ENCODE measurements around the gene GPR132.
"Not testable (repeated sequence)": the region's sequence is repeated elsewhere in the genome, so short reads cannot be mapped to it uniquely, and the experiment has no call there.

GPR132 gene

DNA sequence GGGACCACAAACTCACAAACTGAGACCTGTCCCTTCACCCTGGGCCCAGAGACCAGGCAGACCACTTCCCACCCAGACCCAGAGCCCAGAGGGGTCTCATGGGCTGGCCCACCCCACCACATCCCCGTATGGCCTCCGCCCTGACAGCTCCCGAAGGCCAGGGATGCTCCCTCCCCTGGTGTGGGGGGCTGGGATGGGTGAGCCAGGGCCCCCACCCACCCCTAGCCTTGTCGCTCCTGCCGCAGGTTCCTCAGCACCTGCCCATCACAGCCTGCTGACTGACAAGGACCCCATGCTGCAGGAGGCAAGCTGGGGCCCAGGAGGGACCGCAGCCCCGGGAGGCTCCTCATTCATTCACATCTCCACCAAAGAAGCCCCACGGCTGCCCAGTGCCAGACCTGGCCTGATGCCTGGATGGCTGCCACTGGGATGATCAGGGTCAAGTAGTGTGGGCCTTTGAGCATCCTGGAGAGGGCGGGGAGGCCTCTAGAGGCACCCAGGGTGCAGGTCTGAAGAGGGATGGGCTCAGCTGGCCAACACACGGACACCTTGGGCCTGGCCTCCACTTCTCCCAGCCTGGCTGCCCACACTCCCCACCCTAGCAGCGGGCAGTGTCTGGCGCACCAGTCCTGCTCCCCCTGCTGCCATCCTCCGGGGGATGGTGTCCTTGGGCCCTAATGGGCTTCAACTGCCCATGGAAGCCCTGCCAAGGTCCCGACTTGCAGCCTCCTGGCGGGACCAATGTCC, 24.7 kb upstream of the GPR132 start:
- no peak overlapping the region for H3K9ac ChIP-seq (ENCODE audit: low read depth, low read length)
- peaks cover 24% of the 10 kb centered on the region for H3K27me3 ChIP-seq (ENCODE audit: control insufficient read depth, insufficient read depth, low read length)
- no peaks in the 10 kb centered on the region for H3K36me3 ChIP-seq (ENCODE audit: control insufficient read depth, insufficient read depth, low read length)
- no peak overlapping the region for H3K4me3 ChIP-seq (ENCODE audit: low read depth, low read length)
- H3K4me1 ChIP-seq (ENCODE audit: control insufficient read depth, insufficient read depth, low read length): peaks cover 2% of the 10 kb centered on the region
- no peaks in the 10 kb centered on the region for H3K9me3 ChIP-seq (ENCODE audit: control insufficient read depth, insufficient read depth, low read length)

DNA sequence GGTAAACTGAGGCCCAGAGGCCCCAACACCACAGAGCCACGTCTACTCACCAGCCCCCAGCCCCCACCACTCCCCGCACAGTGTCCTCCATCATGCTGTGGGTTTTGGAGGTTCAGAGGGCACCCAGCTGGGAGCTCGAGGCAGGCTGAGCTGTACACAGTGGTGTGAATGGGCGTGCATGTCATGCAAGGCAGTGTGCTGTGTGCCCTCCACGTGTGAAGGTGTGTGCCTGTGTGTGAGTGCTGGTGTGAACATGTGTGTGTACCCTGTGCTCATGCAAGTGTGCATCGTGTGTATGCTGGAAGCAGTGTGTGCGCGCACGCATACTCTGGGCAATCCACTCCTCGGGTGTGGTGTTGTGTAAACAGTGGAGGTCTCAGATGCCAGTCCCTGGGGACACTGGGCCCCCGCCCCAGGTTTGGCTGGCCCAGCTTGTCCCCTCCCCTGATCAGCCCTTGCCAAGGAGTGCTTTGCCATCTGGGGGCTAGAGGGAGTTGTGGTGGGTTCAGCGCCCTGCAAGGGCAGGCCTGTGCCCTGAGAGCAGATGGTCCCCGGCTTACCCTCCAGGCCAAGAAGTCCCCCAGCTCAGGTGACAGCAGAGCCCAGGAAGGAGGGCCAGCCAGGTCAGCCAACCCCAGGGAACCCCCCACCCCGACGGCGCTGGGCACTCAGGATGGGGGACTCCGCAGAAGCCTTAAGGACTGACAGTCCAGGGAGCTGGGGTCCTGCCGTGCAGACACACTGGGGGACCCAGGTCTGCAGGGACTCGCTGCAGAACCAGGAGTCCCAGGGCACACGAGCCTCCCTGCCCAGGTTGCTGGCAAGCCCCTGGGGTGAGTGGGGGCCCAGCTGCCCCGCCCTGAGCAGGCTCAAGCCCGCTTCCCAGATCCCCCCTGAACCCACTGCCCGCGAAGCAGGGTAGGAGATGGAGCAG, 23.8 kb upstream of the GPR132 start:
- Histone ChIP-seq H3K4me3 (ENCODE audit: low read depth, low read length) (no peak overlapping the region), H3K27me3 (ENCODE audit: control insufficient read depth, insufficient read depth, low read length) (peaks cover 18% of the 10 kb centered on the region), H3K9me3 (ENCODE audit: control insufficient read depth, insufficient read depth, low read length) (no peaks in the 10 kb centered on the region), H3K36me3 (ENCODE audit: control insufficient read depth, insufficient read depth, low read length) (no peaks in the 10 kb centered on the region), H3K4me1 (ENCODE audit: control insufficient read depth, insufficient read depth, low read length) (peaks cover 2% of the 10 kb centered on the region), H3K9ac (ENCODE audit: low read depth, low read length) (no peak overlapping the region)

DNA sequence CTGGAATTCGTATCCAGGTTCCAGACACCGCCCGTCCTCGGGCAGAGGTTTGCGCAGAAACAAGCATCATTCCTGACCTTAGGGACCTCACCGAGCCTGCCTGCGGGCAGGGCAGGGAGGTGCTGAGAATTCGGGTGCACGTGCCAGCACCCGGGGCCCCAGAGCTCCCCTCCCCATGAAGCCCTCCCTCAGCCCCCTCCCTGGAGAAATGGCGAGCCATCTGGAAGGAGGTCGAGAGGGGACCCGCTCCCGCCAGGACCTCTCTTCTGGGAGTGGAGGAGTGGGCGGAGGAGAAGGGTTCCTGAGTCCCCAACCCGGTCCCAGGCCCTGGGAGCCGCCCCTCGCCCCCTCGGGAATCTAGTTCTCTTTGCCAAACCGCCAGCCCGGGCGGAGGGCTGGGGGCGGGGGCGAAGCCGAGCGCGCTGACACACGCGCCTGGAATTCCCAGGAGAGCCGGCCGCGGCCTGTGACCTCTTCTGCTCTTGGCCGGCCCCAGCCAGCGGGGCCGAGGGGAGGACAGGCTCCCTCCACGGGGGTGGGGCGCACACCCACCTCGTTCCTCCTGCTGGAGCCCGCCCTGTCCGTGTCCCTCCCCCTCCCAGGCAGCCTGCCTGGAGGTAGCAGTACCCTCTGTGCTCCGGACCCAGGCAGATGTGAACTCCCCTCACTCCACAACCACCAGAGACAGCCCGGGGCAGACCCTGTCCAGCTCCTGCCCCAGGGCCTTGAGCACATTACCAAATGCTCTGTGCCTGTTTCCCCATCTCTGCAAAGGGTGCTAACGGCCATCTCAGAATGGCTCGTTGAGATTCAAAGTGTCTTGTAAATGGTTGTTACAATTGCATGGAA, 23.0 kb upstream of the GPR132 start:
- no peaks in the 10 kb centered on the region for H3K9me3 ChIP-seq (ENCODE audit: control insufficient read depth, insufficient read depth, low read length)
- H3K36me3 ChIP-seq (ENCODE audit: control insufficient read depth, insufficient read depth, low read length): no peaks in the 10 kb centered on the region
- no peaks in the 10 kb centered on the region for H3K4me1 ChIP-seq (ENCODE audit: control insufficient read depth, insufficient read depth, low read length)
- peak overlapping the region; percentile 62 for H3K4me3 ChIP-seq (ENCODE audit: low read depth, low read length)
- H3K27me3 ChIP-seq (ENCODE audit: control insufficient read depth, insufficient read depth, low read length): peaks cover 17% of the 10 kb centered on the region
- no peak overlapping the region for H3K9ac ChIP-seq (ENCODE audit: low read depth, low read length)

DNA sequence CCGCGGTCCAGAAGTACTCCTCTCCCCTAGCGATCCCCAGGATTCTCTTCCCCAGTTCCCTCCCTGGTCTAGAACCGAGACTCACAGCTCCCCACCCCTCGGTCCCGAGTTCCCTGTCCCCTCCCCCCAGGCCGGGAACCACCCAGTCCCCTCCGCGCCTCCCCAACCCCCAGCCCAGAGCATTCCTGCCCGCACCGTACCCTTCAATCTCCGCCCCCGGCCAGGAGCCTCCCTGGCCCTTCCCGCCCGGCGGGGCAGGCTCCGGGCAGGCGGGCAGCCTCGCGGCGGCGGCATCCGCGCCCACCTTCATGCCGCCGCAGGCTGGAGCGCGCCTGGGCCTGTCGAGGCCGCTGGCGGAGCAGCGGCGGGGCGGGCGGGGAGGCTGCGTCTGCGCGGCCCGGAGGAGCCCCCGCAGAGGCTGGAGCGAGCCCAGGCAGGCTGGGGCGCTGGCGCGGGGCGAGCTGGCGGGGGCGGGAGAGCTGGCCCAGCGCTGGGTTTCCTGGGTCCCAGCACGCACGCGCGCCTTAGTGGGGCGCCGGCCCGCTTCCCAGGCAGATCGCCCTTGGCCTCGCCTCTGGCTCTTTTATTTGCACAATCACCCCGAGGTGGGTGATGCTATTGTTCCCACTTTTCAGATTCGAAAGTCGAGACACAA, 22.2 kb upstream of the GPR132 start:
- H3K4me1 ChIP-seq (ENCODE audit: control insufficient read depth, insufficient read depth, low read length): no peaks in the 10 kb centered on the region
- no peaks in the 10 kb centered on the region for H3K9me3 ChIP-seq (ENCODE audit: control insufficient read depth, insufficient read depth, low read length)
- H3K4me3 ChIP-seq (ENCODE audit: low read depth, low read length): peak overlapping the region; percentile 62
- H3K9ac ChIP-seq (ENCODE audit: low read depth, low read length): no peak overlapping the region
- H3K27me3 ChIP-seq (ENCODE audit: control insufficient read depth, insufficient read depth, low read length): peaks cover 17% of the 10 kb centered on the region
- H3K36me3 ChIP-seq (ENCODE audit: control insufficient read depth, insufficient read depth, low read length): no peaks in the 10 kb centered on the region

DNA sequence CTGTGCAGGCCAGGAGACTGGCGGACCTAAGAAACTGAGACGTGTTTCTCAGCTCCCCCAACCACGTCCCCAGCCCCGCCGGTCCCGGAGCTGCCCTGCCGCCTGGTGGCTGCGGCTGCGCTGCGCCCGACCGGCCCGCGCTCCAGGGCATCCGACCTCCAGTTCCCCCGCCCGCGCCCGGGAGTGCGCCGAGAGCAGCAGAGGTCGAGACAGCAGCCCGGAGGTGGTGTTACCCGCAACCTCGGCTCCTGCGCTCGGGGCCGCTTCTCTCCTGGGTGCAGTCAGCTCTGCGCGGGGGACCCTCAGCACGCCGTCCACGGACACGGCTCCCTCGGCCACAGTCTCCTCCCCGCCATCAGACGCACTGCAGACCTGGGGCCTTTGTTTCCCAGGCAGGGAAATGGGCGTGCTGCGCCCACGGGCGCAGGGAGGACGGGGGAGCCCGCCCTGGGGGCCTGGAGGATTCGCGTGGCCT, 21.6 kb upstream of the GPR132 start:
- Histone ChIP-seq H3K4me3 (ENCODE audit: low read depth, low read length) (peak overlapping the region; percentile 62), H3K36me3 (ENCODE audit: control insufficient read depth, insufficient read depth, low read length) (no peaks in the 10 kb centered on the region), H3K9me3 (ENCODE audit: control insufficient read depth, insufficient read depth, low read length) (no peaks in the 10 kb centered on the region), H3K4me1 (ENCODE audit: control insufficient read depth, insufficient read depth, low read length) (no peaks in the 10 kb centered on the region), H3K27me3 (ENCODE audit: control insufficient read depth, insufficient read depth, low read length) (peaks cover 17% of the 10 kb centered on the region), H3K9ac (ENCODE audit: low read depth, low read length) (no peak overlapping the region)

DNA sequence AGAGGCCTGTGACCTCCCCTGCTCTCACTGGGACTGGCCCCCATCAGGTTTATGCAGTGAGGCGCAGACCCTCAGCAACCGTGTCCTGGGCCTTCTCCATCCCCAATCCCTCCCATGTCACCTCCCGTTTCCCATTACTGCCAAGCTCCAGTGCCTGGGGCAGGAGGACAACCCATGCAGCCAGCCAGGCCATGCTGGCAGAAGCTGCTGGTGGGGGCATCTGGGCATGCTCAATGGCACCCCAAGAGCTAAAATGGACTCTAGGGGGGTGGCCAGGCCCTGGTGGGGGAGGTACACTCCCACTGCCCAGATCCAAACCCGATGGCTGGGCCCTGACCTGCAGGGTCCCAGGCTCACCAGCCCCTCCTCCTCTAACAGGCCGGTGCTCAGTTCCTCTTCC, 20.5 kb upstream of the GPR132 start:
- Histone ChIP-seq H3K9me3 (ENCODE audit: control insufficient read depth, insufficient read depth, low read length) (no peaks in the 10 kb centered on the region), H3K36me3 (ENCODE audit: control insufficient read depth, insufficient read depth, low read length) (no peaks in the 10 kb centered on the region), H3K4me3 (ENCODE audit: low read depth, low read length) (no peak overlapping the region), H3K9ac (ENCODE audit: low read depth, low read length) (no peak overlapping the region), H3K27me3 (ENCODE audit: control insufficient read depth, insufficient read depth, low read length) (peaks cover 17% of the 10 kb centered on the region), H3K4me1 (ENCODE audit: control insufficient read depth, insufficient read depth, low read length) (no peaks in the 10 kb centered on the region)

DNA sequence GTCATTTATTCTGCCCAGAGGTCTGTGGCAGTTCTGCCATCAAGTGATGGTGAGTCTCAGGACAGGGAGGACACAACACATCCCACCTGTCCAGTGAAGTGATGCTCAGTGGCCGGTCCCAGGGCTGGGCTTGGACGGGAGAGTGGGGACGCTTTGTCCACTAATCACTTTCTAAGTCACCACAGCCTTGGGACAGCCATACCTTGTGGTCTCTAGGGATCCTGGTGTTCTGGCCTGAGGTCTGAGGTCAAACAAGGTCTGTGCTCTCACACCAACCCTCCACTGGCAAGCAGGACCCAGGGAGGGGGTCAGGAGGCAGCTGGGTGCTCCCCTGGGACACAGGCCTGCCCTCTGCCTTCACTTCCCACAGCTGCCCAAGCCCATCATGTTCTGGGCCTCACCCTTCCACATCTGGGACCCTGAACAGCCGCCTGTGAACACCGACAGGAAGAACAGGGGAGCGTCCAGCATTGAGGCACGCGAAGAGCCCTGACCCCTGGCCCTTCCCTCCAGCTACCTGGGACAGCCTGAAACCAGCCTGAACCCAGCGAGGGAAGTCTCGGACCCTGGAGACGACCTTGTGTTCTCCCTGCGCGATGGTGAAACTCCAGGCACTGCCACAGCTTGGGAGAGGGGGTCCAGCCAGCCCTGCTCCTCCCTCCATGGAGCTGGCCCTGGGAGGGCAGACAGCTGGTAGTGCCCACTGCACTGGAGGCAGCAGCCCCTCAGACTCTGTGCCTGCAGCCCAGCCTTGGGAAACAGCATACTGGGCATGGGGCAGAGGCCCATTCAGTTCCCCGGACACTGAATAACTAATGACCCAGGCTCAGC, 19.7 kb upstream of the GPR132 start:
- Histone ChIP-seq H3K36me3 (ENCODE audit: control insufficient read depth, insufficient read depth, low read length) (no peaks in the 10 kb centered on the region), H3K9me3 (ENCODE audit: control insufficient read depth, insufficient read depth, low read length) (no peaks in the 10 kb centered on the region), H3K27me3 (ENCODE audit: control insufficient read depth, insufficient read depth, low read length) (peaks cover 17% of the 10 kb centered on the region), H3K4me3 (ENCODE audit: low read depth, low read length) (no peak overlapping the region), H3K4me1 (ENCODE audit: control insufficient read depth, insufficient read depth, low read length) (no peaks in the 10 kb centered on the region), H3K9ac (ENCODE audit: low read depth, low read length) (no peak overlapping the region)

DNA sequence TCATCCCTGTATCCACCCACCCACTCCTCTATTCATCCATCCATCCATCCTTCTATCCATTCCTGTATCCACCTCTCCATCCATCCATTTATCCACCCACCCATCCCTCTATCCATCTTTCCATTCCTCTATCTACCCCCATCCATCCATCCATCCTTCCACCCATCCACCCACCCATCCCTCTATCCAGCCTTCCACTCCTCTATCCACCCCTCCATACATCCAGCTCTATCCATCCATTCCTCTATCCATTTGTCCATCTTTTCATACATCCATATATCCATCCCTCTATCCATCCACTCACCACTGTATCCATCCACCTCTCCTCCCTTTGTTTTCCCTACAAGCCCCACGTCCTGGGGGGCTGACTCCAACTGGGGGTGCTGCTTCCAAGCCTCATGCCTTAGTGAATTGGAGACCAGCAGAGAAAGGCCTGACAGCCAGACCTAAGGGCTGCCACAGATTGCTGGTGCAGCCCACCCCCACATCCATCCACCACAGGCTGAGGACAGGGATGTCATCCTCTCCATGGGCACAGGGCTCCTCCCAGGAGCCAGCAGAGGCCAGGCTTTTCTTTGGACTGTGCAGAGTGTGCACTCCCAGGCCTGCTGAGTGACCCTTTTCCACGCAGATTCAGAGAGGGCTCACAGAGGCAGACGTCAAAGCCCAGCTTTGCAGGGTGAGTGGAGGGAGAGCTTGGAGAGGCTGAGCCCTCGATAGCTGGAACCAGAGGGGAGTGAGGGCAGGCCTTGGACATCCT, 18.9 kb upstream of the GPR132 start:
- no peaks in the 10 kb centered on the region for H3K36me3 ChIP-seq (ENCODE audit: control insufficient read depth, insufficient read depth, low read length)
- no peaks in the 10 kb centered on the region for H3K4me1 ChIP-seq (ENCODE audit: control insufficient read depth, insufficient read depth, low read length)
- H3K9me3 ChIP-seq (ENCODE audit: control insufficient read depth, insufficient read depth, low read length): no peaks in the 10 kb centered on the region
- no peak overlapping the region for H3K4me3 ChIP-seq (ENCODE audit: low read depth, low read length)
- no peak overlapping the region for H3K9ac ChIP-seq (ENCODE audit: low read depth, low read length)
- peaks cover 16% of the 10 kb centered on the region for H3K27me3 ChIP-seq (ENCODE audit: control insufficient read depth, insufficient read depth, low read length)

DNA sequence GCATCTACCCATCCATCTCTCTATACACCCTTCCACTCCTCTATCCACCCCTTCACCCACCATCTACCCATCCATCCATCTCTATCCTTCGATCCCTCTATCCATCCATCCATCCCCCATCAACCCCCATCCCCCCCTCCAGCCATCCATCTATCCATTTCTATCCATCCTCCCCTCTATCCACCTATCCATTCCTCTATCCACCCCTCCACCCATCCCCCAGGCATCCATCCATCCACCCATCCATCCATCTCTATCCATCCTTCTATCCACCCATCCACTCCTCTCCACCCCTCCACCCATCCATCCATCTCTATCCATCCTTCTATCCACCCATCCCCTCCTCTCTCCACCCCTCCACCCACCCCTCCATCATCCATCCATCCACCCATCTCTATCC, 17.5 kb upstream of the GPR132 start:
- Histone ChIP-seq H3K36me3 (ENCODE audit: control insufficient read depth, insufficient read depth, low read length) (no peaks in the 10 kb centered on the region), H3K27me3 (ENCODE audit: control insufficient read depth, insufficient read depth, low read length) (peaks cover 5% of the 10 kb centered on the region), H3K4me3 (ENCODE audit: low read depth, low read length) (no peak overlapping the region), H3K9ac (ENCODE audit: low read depth, low read length) (no peak overlapping the region), H3K9me3 (ENCODE audit: control insufficient read depth, insufficient read depth, low read length) (no peaks in the 10 kb centered on the region), H3K4me1 (ENCODE audit: control insufficient read depth, insufficient read depth, low read length) (no peaks in the 10 kb centered on the region)

DNA sequence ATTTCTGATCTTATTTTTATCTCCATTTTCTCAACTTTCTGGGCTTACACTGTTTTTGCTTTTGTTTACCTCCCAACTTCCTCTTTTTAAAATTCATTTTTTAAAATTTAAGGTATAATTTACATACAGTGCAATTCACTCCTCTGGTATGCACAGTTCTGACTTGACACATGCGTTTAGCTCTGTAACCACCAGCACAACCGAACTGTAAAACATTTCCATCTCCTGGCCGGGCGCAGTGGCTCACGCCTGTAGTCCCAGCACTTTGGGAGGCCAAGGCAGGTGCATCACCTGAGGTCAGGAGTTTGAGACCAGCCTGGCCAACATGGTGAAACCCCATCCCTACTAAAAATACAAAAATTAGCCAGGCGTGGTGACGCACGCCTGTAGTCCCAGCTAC, 16.2 kb upstream of the GPR132 start:
- H3K27me3 ChIP-seq (ENCODE audit: control insufficient read depth, insufficient read depth, low read length); H3K36me3 ChIP-seq (ENCODE audit: control insufficient read depth, insufficient read depth, low read length); H3K9ac ChIP-seq (ENCODE audit: low read depth, low read length); H3K4me3 ChIP-seq (ENCODE audit: low read depth, low read length); H3K9me3 ChIP-seq (ENCODE audit: control insufficient read depth, insufficient read depth, low read length); H3K4me1 ChIP-seq (ENCODE audit: control insufficient read depth, insufficient read depth, low read length): not testable (repeated sequence)

All from iPS-15b (cell line).